GM12892 (cell line): ENCODE measurements around the gene NATD1.
"Not testable (repeated sequence)": the region's sequence is repeated elsewhere in the genome, so short reads cannot be mapped to it uniquely, and the experiment has no call there.

Experiments used
- DNase-seq: peaks from one replicate; pipeline ENCODE4 v3.0.0; 2011; ENCODE audit not compliant: insufficient read length
- FAIRE-seq: peaks from 2 replicates; lab custom pipeline; 2011; peaks lifted over from hg19 to GRCh38; lab: Jason Lieb, UNC
- POLR2A ChIP-seq: IDR thresholded peaks from 2 replicates; pipeline ENCODE4 v1.6.1; 2011; ENCODE audit warnings: low read depth, low read length, control low read depth
- POLR2AphosphoS5 ChIP-seq: IDR thresholded peaks from 2 replicates; pipeline ENCODE4 v1.6.1; 2011; ENCODE audit warnings: low read depth, low read length, control low read depth
- TAF1 ChIP-seq: IDR thresholded peaks from 2 replicates; pipeline ENCODE4 v1.6.1; 2011; ENCODE audit warnings: low read depth, mild to moderate bottlenecking, control low read depth, low read length, borderline replicate concordance

Gene NATD1

DNA sequence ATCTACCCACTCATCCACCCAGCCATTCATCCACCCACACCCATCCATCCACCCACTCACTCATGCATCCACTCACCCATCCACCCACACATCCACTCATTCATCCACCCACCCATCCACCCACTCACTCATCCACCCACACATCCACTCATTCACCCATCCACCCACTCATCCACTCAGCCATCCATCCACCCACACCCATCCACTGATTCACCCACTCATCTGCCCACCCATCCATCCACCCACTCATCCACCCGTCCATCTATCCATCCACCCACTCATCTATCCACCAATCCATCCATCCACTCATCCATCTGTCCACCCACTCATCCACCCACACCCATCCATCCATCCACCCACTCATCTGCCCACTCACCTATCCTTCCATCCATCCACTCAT lies 17.3 kb downstream of the NATD1 start:
- no peak for TF ChIP-seq TAF1
- TF ChIP-seq POLR2AphosphoS5 = no peak
- TF ChIP-seq POLR2A = no peak
- DNase-seq (no peak), FAIRE-seq (no peak)

GRCh38 chr17:21233581-21234347 lies 19.4 kb downstream of the NATD1 start:
- DNase-seq = no peak
- FAIRE-seq = no peak
- no peak for TF ChIP-seq POLR2A
- no peak for TF ChIP-seq TAF1
- no peak for TF ChIP-seq POLR2AphosphoS5

DNA sequence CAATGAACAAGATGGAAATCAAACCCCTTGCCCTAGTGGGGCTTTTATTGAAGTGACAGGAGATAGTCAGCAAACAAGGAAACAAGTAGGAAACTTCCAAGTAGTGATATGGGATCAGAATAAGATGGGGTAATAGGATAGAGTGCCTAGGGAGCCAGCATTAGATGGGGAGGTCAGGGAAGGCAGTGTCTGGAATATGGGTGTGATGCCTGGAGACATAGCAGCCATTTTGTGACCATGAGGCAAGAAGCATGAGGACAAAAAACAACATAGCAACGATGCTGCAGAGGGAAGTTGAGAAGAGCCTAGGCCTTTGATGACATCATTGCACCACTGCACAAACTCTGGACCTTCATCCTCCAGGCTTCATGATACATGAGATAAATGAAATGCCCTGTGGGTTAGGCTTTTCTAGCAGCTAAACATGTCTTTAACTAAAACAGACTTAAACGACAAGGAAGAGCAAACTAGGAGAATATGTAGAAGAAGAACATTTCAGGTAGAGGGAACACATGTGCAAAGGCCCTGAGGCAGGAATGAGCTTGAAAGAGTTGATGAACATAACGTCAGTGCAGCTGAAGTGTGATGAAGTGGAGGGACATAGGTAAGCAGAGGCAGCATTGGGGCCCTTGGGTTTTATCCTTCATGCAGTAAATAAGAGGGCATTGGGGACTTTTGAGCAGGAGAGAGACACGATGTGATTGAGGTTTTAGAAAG lies 21.0 kb downstream of the NATD1 start:
- FAIRE-seq (no peak), DNase-seq (no peak)
- TF ChIP-seq POLR2AphosphoS5 (no peak), TAF1 (no peak), POLR2A (no peak)

- FAIRE-seq (no peak), DNase-seq (no peak)
- TF ChIP-seq POLR2A = no peak
- TF ChIP-seq TAF1 = no peak
- TF ChIP-seq POLR2AphosphoS5 = no peak
These were observed 21.7 kb downstream of the NATD1 start for GRCh38 chr17:21231533-21231932.

- DNase-seq (no peak), FAIRE-seq (no peak)
- TF ChIP-seq TAF1 = no peak
- no peak for TF ChIP-seq POLR2A
- no peak for TF ChIP-seq POLR2AphosphoS5
These were observed 24.4 kb downstream of the NATD1 start for GRCh38 chr17:21228845-21229244.

GRCh38 chr17:21228111-21228510 lies 25.1 kb downstream of the NATD1 start:
- DNase-seq (no peak), FAIRE-seq (no peak)
- TF ChIP-seq POLR2A = no peak
- TF ChIP-seq TAF1 = no peak
- TF ChIP-seq POLR2AphosphoS5 = no peak

DNA sequence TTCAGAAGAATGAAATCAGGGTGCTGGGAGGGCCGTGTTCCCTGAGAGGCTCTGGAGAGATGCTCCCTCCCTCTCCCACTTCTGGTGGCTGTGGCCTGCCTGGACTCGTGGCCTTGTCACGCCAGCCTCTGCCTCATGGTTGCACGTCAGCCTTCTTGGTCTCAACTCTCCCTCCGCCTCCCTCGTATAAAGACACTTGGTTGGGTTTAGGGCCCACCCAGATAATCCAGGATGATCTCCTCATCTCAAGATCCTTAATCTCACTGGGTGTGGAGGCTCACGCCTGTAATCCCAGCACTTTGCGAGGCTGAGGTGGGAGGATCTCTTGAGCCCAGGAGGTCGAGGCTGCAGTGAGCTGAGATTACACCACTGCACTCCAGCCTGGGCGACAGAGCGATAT lies 25.9 kb downstream of the NATD1 start:
- FAIRE-seq, DNase-seq: not testable (repeated sequence)

GRCh38 chr17:21223086-21223485 lies 30.1 kb downstream of the NATD1 start:
- DNase-seq = no peak
- TF ChIP-seq TAF1 = no peak
- TF ChIP-seq POLR2A = no peak
- TF ChIP-seq POLR2AphosphoS5 = no peak
- FAIRE-seq = no peak

DNA sequence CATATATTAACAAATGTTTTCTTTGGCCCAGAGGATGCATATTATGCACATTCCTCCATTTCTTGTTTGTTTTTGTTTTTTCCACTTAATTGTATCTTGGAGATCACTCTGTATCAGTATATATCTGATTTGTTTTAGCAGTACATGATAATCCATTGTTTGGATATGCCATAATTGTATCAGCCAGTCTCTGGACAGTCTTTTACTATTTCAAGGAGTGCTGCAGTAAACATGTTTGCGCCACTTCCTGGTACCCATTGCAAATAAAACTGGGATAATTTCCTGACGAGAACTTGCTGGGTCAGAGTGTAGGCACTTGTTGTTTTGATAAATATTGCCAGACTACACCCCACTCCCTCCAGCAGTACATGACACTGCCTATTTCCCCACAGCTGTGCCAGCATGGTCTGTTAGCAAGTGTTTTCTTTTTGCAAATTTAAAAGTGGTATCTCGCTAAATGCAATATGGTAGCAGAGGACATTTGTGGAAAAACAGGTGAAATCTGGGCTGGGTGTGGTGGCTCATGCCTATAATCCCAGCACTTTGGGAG lies 34.3 kb downstream of the NATD1 start:
- FAIRE-seq (no peak), DNase-seq (no peak)
- TF ChIP-seq POLR2A (no peak), POLR2AphosphoS5 (no peak), TAF1 (no peak)

- DNase-seq = no peak
- TF ChIP-seq POLR2A = no peak
- no peak for TF ChIP-seq TAF1
- TF ChIP-seq POLR2AphosphoS5 = no peak
- no peak for FAIRE-seq
These were observed 35.1 kb downstream of the NATD1 start for GRCh38 chr17:21218101-21218500.

DNA sequence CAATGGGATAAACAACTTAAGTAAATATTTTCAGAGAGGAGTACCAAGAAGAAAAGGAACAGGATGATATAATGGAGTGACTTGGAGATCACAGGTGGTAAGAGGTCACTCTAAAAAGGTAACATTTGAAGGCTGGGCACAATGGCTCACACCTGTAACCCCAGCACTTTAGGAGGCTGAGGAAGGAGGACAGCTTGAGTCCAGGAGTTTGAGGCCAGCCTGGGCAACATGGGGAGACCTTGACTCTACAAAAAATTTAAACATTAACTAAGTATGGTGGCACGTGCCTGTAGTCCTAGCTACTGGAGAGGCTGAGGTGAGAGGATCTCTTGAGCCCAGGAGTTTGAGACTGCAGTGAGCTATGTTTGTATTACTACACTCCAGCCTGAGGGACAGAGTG lies 35.9 kb downstream of the NATD1 start:
- DNase-seq = no peak
- no peak for TF ChIP-seq POLR2A
- TF ChIP-seq TAF1 = no peak
- TF ChIP-seq POLR2AphosphoS5 = no peak
- no peak for FAIRE-seq

- FAIRE-seq (no peak), DNase-seq (no peak)
- TF ChIP-seq TAF1 = no peak
- TF ChIP-seq POLR2AphosphoS5 = no peak
- TF ChIP-seq POLR2A = no peak
These were observed 37.3 kb downstream of the NATD1 start for GRCh38 chr17:21215935-21216334.
